PC-9 (cell line): ENCODE data around the gene MAPKAP1.

Experiments used
- EZH2 ChIP-seq: fragments of 200-600 bp; sonication (generic); IDR thresholded peaks from 2 replicates; pipeline ENCODE4 v1.8.0; 2017; ENCODE audit warnings: antibody characterized with exemption, low read depth
- TF ChIP-seq, protein P1 (sequence below): fragments of 200-600 bp; sonication (generic); conservative IDR thresholded peaks from 2 replicates; pipeline ENCODE4 v1.6.1; 2017; ENCODE audit warnings: mixed run types, antibody characterized with exemption, mild to moderate bottlenecking, moderate library complexity

DNA sequence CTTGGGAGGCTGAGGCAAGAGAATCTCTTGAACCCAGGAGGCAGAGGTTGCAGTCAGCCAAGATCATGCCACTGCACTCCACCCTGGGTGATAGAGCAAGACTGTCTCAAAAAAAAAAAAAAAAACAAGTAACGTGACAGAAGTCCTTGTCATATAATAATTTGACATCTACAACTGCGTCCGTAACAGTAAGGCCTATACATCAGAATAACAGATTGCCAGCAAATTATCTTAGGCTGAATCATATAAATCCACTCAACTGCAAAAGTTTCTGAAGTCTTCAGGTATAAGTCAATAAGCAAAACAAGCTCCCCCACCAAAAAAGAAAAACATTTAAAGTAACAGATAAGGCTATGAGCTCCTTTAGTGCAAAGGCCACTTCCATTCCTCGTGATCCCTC lies 3.3 kb downstream of the MAPKAP1 start:
- TF ChIP-seq, protein P1, sequence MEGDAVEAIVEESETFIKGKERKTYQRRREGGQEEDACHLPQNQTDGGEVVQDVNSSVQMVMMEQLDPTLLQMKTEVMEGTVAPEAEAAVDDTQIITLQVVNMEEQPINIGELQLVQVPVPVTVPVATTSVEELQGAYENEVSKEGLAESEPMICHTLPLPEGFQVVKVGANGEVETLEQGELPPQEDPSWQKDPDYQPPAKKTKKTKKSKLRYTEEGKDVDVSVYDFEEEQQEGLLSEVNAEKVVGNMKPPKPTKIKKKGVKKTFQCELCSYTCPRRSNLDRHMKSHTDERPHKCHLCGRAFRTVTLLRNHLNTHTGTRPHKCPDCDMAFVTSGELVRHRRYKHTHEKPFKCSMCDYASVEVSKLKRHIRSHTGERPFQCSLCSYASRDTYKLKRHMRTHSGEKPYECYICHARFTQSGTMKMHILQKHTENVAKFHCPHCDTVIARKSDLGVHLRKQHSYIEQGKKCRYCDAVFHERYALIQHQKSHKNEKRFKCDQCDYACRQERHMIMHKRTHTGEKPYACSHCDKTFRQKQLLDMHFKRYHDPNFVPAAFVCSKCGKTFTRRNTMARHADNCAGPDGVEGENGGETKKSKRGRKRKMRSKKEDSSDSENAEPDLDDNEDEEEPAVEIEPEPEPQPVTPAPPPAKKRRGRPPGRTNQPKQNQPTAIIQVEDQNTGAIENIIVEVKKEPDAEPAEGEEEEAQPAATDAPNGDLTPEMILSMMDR: no peak
- no peak for TF ChIP-seq EZH2
